ENCODE measurements around the gene TRABD.

- no peak for TF ChIP-seq IRF3 (IDR thresholded peaks at IDR 0.05; ENCODE audit: low read depth, low read length)
- TF ChIP-seq CTCF (IDR thresholded peaks at IDR 0.05): no peak
- no peak for TF ChIP-seq RCOR1 (IDR thresholded peaks at IDR 0.05; ENCODE audit: low read length)
- TF ChIP-seq EP300 (IDR thresholded peaks at IDR 0.05; ENCODE audit: borderline replicate concordance in 1 of 2, low read depth in 1 of 2, low read length in 1 of 2): no peak
- no peak for TF ChIP-seq ELF1 (IDR thresholded peaks at IDR 0.05)
- no peak for TF ChIP-seq TAF1 (IDR thresholded peaks at IDR 0.05; ENCODE audit: borderline replicate concordance, low read depth, low read length)
- TF ChIP-seq EZH2phosphoT487 (IDR thresholded peaks at IDR 0.05; ENCODE audit: borderline replicate concordance, low read depth): no peak
- no peak for TF ChIP-seq FOXJ3 (CRISPR knock-in tag; IDR thresholded peaks at IDR 0.05)
These were observed 24.8 kb upstream of the TRABD start for GRCh38 chr22:50160947-50161346.

Data from SK-N-SH (cell line).